ENCODE data around the gene RSPH10B.
"Not testable (repeated sequence)": the region's sequence is repeated elsewhere in the genome, so short reads cannot be mapped to it uniquely, and the experiment has no call there.

DNA sequence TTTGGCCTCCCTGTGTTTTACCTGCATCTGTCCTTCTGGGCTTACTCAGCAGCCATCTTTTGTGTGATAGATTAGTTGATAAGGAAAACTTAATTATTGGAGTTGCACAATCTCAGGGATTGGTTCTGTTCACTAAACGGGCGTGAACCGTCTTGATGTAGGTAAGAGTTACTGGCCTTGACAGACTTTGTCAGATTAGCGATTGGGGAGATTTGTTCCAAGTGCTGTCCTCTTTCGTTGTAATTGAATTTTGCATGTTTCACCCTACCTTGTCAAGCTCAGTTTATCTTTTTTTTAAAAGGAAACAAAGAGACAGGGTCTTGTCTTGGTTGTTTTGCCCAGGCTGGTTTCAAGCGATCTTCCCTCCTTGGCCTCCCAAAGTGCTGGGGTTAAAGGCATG is 67.5 kb downstream of the RSPH10B start:
- TF ChIP-seq CTCF, POLR2A, EP300 (IDR thresholded peaks at IDR 0.05): not testable (repeated sequence)
